Activated CD8-positive, alpha-beta memory T cell treated with anti-CD3 and anti-CD28 coated beads, Interleukin-2, amount 10 ng/mL, durations not matched to agents 7 days and 5 days (primary cell): Measurements from ENCODE around the gene MAP3K14. TPM values are rescaled to one million over a fixed set of nuclear protein-coding genes. Genes with fewer than 3 reads are reported as not detected.
A peak's percentile ranks its signal among the peaks of the same experiment; 100 is the strongest.
"Not testable (repeated sequence)": the region's sequence is repeated elsewhere in the genome, so short reads cannot be mapped to it uniquely, and the experiment has no call there.

Experiments
- ATAC-seq: fragments of 150-1000 bp; cut with Tn5 transposase; one replicate; pipeline ENCODE4 v1.10.0; 2021; ENCODE audit warnings: moderate library complexity
- CTCF ChIA-PET: fragments of 350-600 bp; sonication (Branson Sonifier 250); formaldehyde crosslinking; loops from one replicate; lab custom pipeline; 2021; ENCODE audit warnings: antibody characterized with exemption; lab: Charles Lee
- DNase-seq: peaks from one replicate; pipeline ENCODE4 v3.0.0-alpha.2; 2020
- H3K27ac Mint-ChIP-seq: one replicate; pipeline ENCODE4 v1.8.0; 2021; ENCODE audit warnings: mild to moderate bottlenecking, mixed read lengths
- H3K27me3 Mint-ChIP-seq: one replicate; pipeline ENCODE4 v1.8.0; 2021; ENCODE audit warnings: mixed read lengths
- H3K36me3 Mint-ChIP-seq: one replicate; pipeline ENCODE4 v1.8.0; 2021; ENCODE audit warnings: mild to moderate bottlenecking, mixed read lengths
- H3K4me1 Mint-ChIP-seq: one replicate; pipeline ENCODE4 v1.8.0; 2021; ENCODE audit warnings: mixed read lengths
- H3K4me3 Mint-ChIP-seq: one replicate; pipeline ENCODE4 v1.8.0; 2021; ENCODE audit warnings: mild to moderate bottlenecking, moderate library complexity, mixed read lengths
- H3K9me3 Mint-ChIP-seq: one replicate; pipeline ENCODE4 v1.8.0; 2022; ENCODE audit warnings: low read depth, mixed read lengths
- total RNA-seq, 2 experiments: library from RNA; stranded (reverse); gene quantifications; one replicate each; pipeline ENCODE4 v1.2.3, GENCODE V29; 2021

The MAP3K14 gene
- total RNA-seq, 2 experiments from 2014 or later = 39.3 to 43.0 TPM

GRCh38 chr17:45262516-45263476, 54.0 kb downstream of the MAP3K14 start:
- Mint-ChIP-seq H3K27me3 (no peaks in the 10 kb centered on the region), H3K4me3 (peak overlapping the region; percentile 74), H3K27ac (peak overlapping the region; percentile 83), H3K9me3 (no peaks in the 10 kb centered on the region), H3K4me1 (peaks cover 23% of the 10 kb centered on the region), H3K36me3 (peaks cover 16% of the 10 kb centered on the region)
- CTCF ChIA-PET = interaction anchor here (0.7 to 2.1 kb wide), 7 partner anchors 9 to 128 kb away, joined by 3 to 18 read pairs (median 3); partner anchors contain the start of gene ACBD4
- DNase-seq (no peak), ATAC-seq (no peak)

GRCh38 chr17:45261577-45262515, 55.0 kb downstream of the MAP3K14 start, which contains the start of gene SPATA32:
TSS of gene SPATA32 (minus strand) at chr17:45262094. CDS start at chr17:45262016, 78 bp downstream.
- Mint-ChIP-seq H3K4me3 (peak within 1 kb of the TSS; percentile 74), H3K27ac (peak within 1 kb of the TSS; percentile 83), H3K27me3 (no peaks in the 10 kb centered on the region), H3K36me3 (peaks cover 7% of the 10 kb centered on the region), H3K4me1 (peaks cover 26% of the 10 kb centered on the region), H3K9me3 (no peaks in the 10 kb centered on the region)
- CTCF ChIA-PET = interaction anchor here (0.6 to 2.1 kb wide), 7 partner anchors 12 to 127 kb away, joined by 3 to 18 read pairs (median 3); partner anchors contain the start of genes ACBD4 and MAP3K14
- ATAC-seq (peak; percentile 91), DNase-seq (peak; percentile 88)

- Mint-ChIP-seq H3K27ac (no peak overlapping the region), H3K36me3 (peaks cover 4% of the 10 kb centered on the region), H3K9me3 (no peaks in the 10 kb centered on the region), H3K27me3 (no peaks in the 10 kb centered on the region), H3K4me1 (peaks cover 34% of the 10 kb centered on the region), H3K4me3 (peak overlapping the region; percentile 6)
- no peak for DNase-seq
- no peak for ATAC-seq
- CTCF ChIA-PET = interaction anchor here (0.9 to 2.8 kb wide), 7 partner anchors 12 to 125 kb away, joined by 3 to 8 read pairs (median 5); partner anchors contain the start of genes ACBD4 and MAP3K14
These were observed 56.5 kb downstream of the MAP3K14 start for GRCh38 chr17:45260204-45260783.

GRCh38 chr17:45258981-45259380, 57.8 kb downstream of the MAP3K14 start:
- CTCF ChIA-PET = interaction anchor here (1.1 to 2.8 kb wide), 7 partner anchors 11 to 126 kb away, joined by 3 to 8 read pairs (median 5); partner anchors contain the start of genes ACBD4 and FMNL1
- Mint-ChIP-seq H3K27ac (no peak overlapping the region), H3K4me1 (peaks cover 37% of the 10 kb centered on the region), H3K4me3 (no peak overlapping the region), H3K9me3 (no peaks in the 10 kb centered on the region), H3K36me3 (no peaks in the 10 kb centered on the region), H3K27me3 (no peaks in the 10 kb centered on the region)
- DNase-seq (no peak), ATAC-seq (no peak)

- H3K27me3 Mint-ChIP-seq = no peaks in the 10 kb centered on the region
- CTCF ChIA-PET = interaction anchor here (1.0 to 3.0 kb wide), 5 partner anchors 13 to 128 kb away, joined by 5 to 14 read pairs (median 7); no protein-coding TSS in a partner anchor
- peaks cover 2% of the 10 kb centered on the region for H3K36me3 Mint-ChIP-seq
- no peak overlapping the region for H3K4me3 Mint-ChIP-seq
- H3K27ac Mint-ChIP-seq = no peak overlapping the region
- ATAC-seq (no peak), DNase-seq (no peak)
- H3K4me1 Mint-ChIP-seq = peaks cover 32% of the 10 kb centered on the region
- no peaks in the 10 kb centered on the region for H3K9me3 Mint-ChIP-seq
These were observed 59.7 kb downstream of the MAP3K14 start for GRCh38 chr17:45257115-45257514.

- Mint-ChIP-seq H3K4me1 (peaks cover 32% of the 10 kb centered on the region), H3K4me3 (no peak overlapping the region), H3K9me3 (no peaks in the 10 kb centered on the region), H3K36me3 (peaks cover 2% of the 10 kb centered on the region), H3K27ac (peak overlapping the region; percentile 15), H3K27me3 (no peaks in the 10 kb centered on the region)
- CTCF ChIA-PET = interaction anchor here (1.0 to 3.0 kb wide), 8 partner anchors 9 to 129 kb away, joined by 4 to 14 read pairs (median 8); partner anchors contain the start of gene ACBD4
- ATAC-seq (peak; percentile 32), DNase-seq (no peak)
These were observed 60.5 kb downstream of the MAP3K14 start for GRCh38 chr17:45256114-45256966.

- ATAC-seq (no peak), DNase-seq (no peak)
- CTCF ChIA-PET = interaction anchor here (0.7 to 3.0 kb wide), 8 partner anchors 16 to 130 kb away, joined by 3 to 14 read pairs (median 6); partner anchors contain the start of gene ACBD4
- no peaks in the 10 kb centered on the region for H3K9me3 Mint-ChIP-seq
- H3K4me1 Mint-ChIP-seq = peaks cover 32% of the 10 kb centered on the region
- no peak overlapping the region for H3K4me3 Mint-ChIP-seq
- H3K27me3 Mint-ChIP-seq = no peaks in the 10 kb centered on the region
- no peak overlapping the region for H3K27ac Mint-ChIP-seq
- H3K36me3 Mint-ChIP-seq = peaks cover 6% of the 10 kb centered on the region
These were observed 61.5 kb downstream of the MAP3K14 start for GRCh38 chr17:45255358-45255757.

- Mint-ChIP-seq H3K4me1 (peaks cover 43% of the 10 kb centered on the region), H3K9me3 (no peaks in the 10 kb centered on the region), H3K36me3 (peaks cover 15% of the 10 kb centered on the region), H3K4me3 (no peak overlapping the region), H3K27ac (no peak overlapping the region), H3K27me3 (no peaks in the 10 kb centered on the region)
- DNase-seq = no peak
- CTCF ChIA-PET = interaction anchor here (1.0 to 1.4 kb wide), 4 partner anchors 18 to 119 kb away, joined by 3 to 6 read pairs (median 4); partner anchors contain the start of gene ACBD4
- no peak for ATAC-seq
These were observed 62.9 kb downstream of the MAP3K14 start for GRCh38 chr17:45253879-45254278.

GRCh38 chr17:45253237-45253636, 63.6 kb downstream of the MAP3K14 start:
- CTCF ChIA-PET = interaction anchor here (1.3 to 1.4 kb wide), 3 partner anchors 18 to 34 kb away, joined by 3 to 4 read pairs (median 3); no protein-coding TSS in a partner anchor
- not testable (repeated sequence) for H3K27me3 Mint-ChIP-seq, H3K4me3 Mint-ChIP-seq, DNase-seq, H3K9me3 Mint-ChIP-seq, H3K27ac Mint-ChIP-seq, ATAC-seq
- peaks cover 49% of the 10 kb centered on the region for H3K4me1 Mint-ChIP-seq
- H3K36me3 Mint-ChIP-seq = peaks cover 17% of the 10 kb centered on the region

- Mint-ChIP-seq H3K27me3 (no peaks in the 10 kb centered on the region), H3K9me3 (no peaks in the 10 kb centered on the region)
These were observed 64.9 kb downstream of the MAP3K14 start for GRCh38 chr17:45251931-45252330.

More at GRCh38 chr17:45251931-45252330, 64.9 kb downstream of the MAP3K14 start:
- Mint-ChIP-seq H3K4me3 (no peak overlapping the region), H3K27ac (no peak overlapping the region), H3K4me1 (peaks cover 53% of the 10 kb centered on the region), H3K36me3 (peaks cover 18% of the 10 kb centered on the region)
- no peak for ATAC-seq
- DNase-seq = no peak
- CTCF ChIA-PET = interaction anchor here (0.7 to 2.2 kb wide), 4 partner anchors 17 to 63 kb away, joined by 3 to 7 read pairs (median 4); no protein-coding TSS in a partner anchor
